Measurements from ENCODE around the gene USO1. TPM values are rescaled to one million over a fixed set of nuclear protein-coding genes. Genes with fewer than 3 reads are reported as not detected.
A peak's percentile ranks its signal among the peaks of the same experiment; 100 is the strongest.

Gene USO1
- total and polyA plus RNA-seq, 2 of the 13 experiments (the other 11 are each of a cell fraction or from before 2014, with no cell fraction given), result 52.2 to 87.7 TPM

- TF ChIP-seq HNF4A (CRISPR knock-in tag; IDR thresholded peaks at IDR 0.05), result peak; percentile 29; the same call in 1 of the 2 replicates
- no peak for TF ChIP-seq ZNF720 (CRISPR knock-in tag; IDR thresholded peaks at IDR 0.05)
- TF ChIP-seq KAT7 (CRISPR knock-in tag; IDR thresholded peaks at IDR 0.05; ENCODE audit: borderline replicate concordance), result no peak
- peak; percentile 38; the same call in 1 of the 2 replicates for TF ChIP-seq ZC3H4 (CRISPR knock-in tag; IDR thresholded peaks at IDR 0.05; ENCODE audit: borderline replicate concordance)
- TF ChIP-seq ATM (IDR thresholded peaks at IDR 0.05; ENCODE audit: borderline replicate concordance), result no peak
- TF ChIP-seq ZNF740 (CRISPR knock-in tag; IDR thresholded peaks at IDR 0.05), result 0 out of 2 replicates have a peak, but pooled peaks have one; percentile 15
- TF ChIP-seq ZBTB20 (CRISPR knock-in tag; IDR thresholded peaks at IDR 0.05; ENCODE audit: borderline replicate concordance, low read depth), result peak; percentile 41; the same call in 1 of the 2 replicates
- no peak for TF ChIP-seq ZNF496 (CRISPR knock-in tag; IDR thresholded peaks at IDR 0.05; ENCODE audit: insufficient replicate concordance)
- TF ChIP-seq ZNF891 (CRISPR knock-in tag; IDR thresholded peaks at IDR 0.05), result peak; percentile 86; the same call in 1 of the 2 replicates
- 0 out of 2 replicates have a peak, but pooled peaks have one; percentile 31 for TF ChIP-seq ARID5B (CRISPR knock-in tag; IDR thresholded peaks at IDR 0.05)
- TF ChIP-seq HCFC1 (IDR thresholded peaks at IDR 0.05; ENCODE audit: low read depth, low read length), result 0 out of 2 replicates have a peak, but pooled peaks have one; percentile 5
- TF ChIP-seq JUNB (CRISPR knock-in tag; IDR thresholded peaks at IDR 0.05; ENCODE audit: borderline replicate concordance), result peak; percentile 10; the same call in 1 of the 2 replicates
- TF ChIP-seq PRPF4 (IDR thresholded peaks at IDR 0.05; ENCODE audit: low read depth, low read length, poor library complexity, severe bottlenecking), result no peak
- no peak for TF ChIP-seq ZHX2 (IDR thresholded peaks at IDR 0.05; ENCODE audit: low read depth)
- TF ChIP-seq ZHX2 (CRISPR knock-in tag; IDR thresholded peaks at IDR 0.05; ENCODE audit: borderline replicate concordance), result no peak
Observed at GRCh38 chr4:75724066-75724866, at the start of gene USO1 (continued).
